Right cardiac atrium (tissue), 5 donors: ENCODE data around the gene MT1B. TPM values are rescaled to one million over a fixed set of nuclear protein-coding genes. Genes with fewer than 3 reads are reported as not detected.

Source experiments
- ATAC-seq, 2 donors: fragments of 200-7000 bp; cut with Tn5 transposase; one replicate each; pipeline versions ENCODE4 v1.8.0 to v1.9.1; 2020; ENCODE audit warnings: moderate library complexity in 2 of 2, mild to moderate bottlenecking in 1 of 2
- DNase-seq, 3 donors: peaks; one replicate each; pipeline ENCODE4 v3.0.0-alpha.2; 2020
- H3K27ac ChIP-seq: one replicate; pipeline ENCODE4 v1.5.1; 2013; ENCODE audit warnings: mild to moderate bottlenecking, low read length, control low read depth, moderate library complexity
- H3K27me3 ChIP-seq: one replicate; pipeline ENCODE4 v1.6.1; 2013; ENCODE audit not compliant: control insufficient read depth, insufficient read depth
- H3K4me1 ChIP-seq: one replicate; pipeline ENCODE4 v1.6.1; 2013; ENCODE audit warnings: low read length; ENCODE audit not compliant: control insufficient read depth, insufficient read depth
- H3K4me3 ChIP-seq: one replicate; pipeline ENCODE4 v1.5.1; 2013; ENCODE audit warnings: low read length, control low read depth
- H3K9me3 ChIP-seq: one replicate; pipeline ENCODE4 v1.6.1; 2013; ENCODE audit warnings: low read length; ENCODE audit not compliant: control insufficient read depth
- WGBS: extraction: QIAGEN DNeasy Blood & Tissue Kit; methylation state at CpG from one replicate; pipeline ENCODE4 v1.1.7; 2013; 5-methylcytosine and 5-hydroxymethylcytosine counted together
- intact Hi-C, 4 donors: fragments of 100-400 bp; cut with DNase I; formaldehyde crosslinking; loops; one replicate each; pipeline versions ENCODE4 v1.11.0 to v1.14.0; 2022 to 2023
- polyA plus RNA-seq: library from polyadenylated mRNA; stranded (reverse); fragments of 200-250 nt; gene quantifications from one replicate; pipeline ENCODE4 v1.2.3, GENCODE V29; 2013
- total RNA-seq, 4 donors: library from RNA; stranded (reverse); fragmentation: NEBNext Ultra II Directional; extraction: Animal tissue kit (Norgen Biotek cat#: 25700); gene quantifications; one replicate each; pipeline ENCODE4 v1.2.1, GENCODE V29; 2021
- donor health status: healthy with polysubstance abuse.
- donor health status: DM: no; HTN: yes; CAD: no.
- donor health status: DM: no; HTN: no; CAD: no.
- donor health status: DM: no; HTN: yes; CAD: no; lungs with severe emphysema.
- donor health status: DM: yes; HTN: yes; CAD: no.

The MT1B gene
- total and polyA plus RNA-seq, 5 donors = not detected

GRCh38 chr16:56681939-56682702 is 30.4 kb downstream of the MT1B start, which contains the start of gene MT1X:
Gene MT1X, plus strand, starts transcription at chr16:56682470. Its CDS starts 71 bp downstream, at chr16:56682541.
- H3K4me3 ChIP-seq = peak within 1 kb of the TSS; percentile 77
- DNase-seq (peak; percentile 96 to 99 (median 97)), ATAC-seq (peak; percentile 97 to 98)
- under 1% methylated on average over 49 of the region's 49 CpGs for WGBS
- H3K4me1 ChIP-seq = peaks cover 19% of the 10 kb centered on the region
- H3K27ac ChIP-seq = peak within 1 kb of the TSS; percentile 87
- no peaks in the 10 kb centered on the region for H3K9me3 ChIP-seq
- intact Hi-C loops = no loop called here
- H3K27me3 ChIP-seq = no peaks in the 10 kb centered on the region

GRCh38 chr16:56682703-56683397 is 31.2 kb downstream of the MT1B start:
- 42% methylated on average over 8 of the region's 8 CpGs for WGBS
- ATAC-seq (peak in 1 of 2 donors; percentile 8), DNase-seq (peak in 2 of 3 donors; percentile 39 to 75)
- H3K9me3 ChIP-seq = no peaks in the 10 kb centered on the region
- H3K27me3 ChIP-seq = no peaks in the 10 kb centered on the region
- intact Hi-C loops = no loop called here
- peak overlapping the region; percentile 87 for H3K27ac ChIP-seq
- H3K4me1 ChIP-seq = peaks cover 19% of the 10 kb centered on the region
- peak overlapping the region; percentile 77 for H3K4me3 ChIP-seq

GRCh38 chr16:56683424-56684172 is 31.9 kb downstream of the MT1B start:
- Histone ChIP-seq H3K4me1 (peaks cover 19% of the 10 kb centered on the region), H3K4me3 (peak overlapping the region; percentile 77), H3K9me3 (no peaks in the 10 kb centered on the region), H3K27me3 (no peaks in the 10 kb centered on the region), H3K27ac (peak overlapping the region; percentile 87)
- DNase-seq (no peak), ATAC-seq (no peak)
- 81% methylated on average over 5 of the region's 5 CpGs for WGBS
- intact Hi-C loops = no loop called here

- WGBS = 67% methylated on average over 4 of the region's 4 CpGs
- DNase-seq (no peak), ATAC-seq (no peak)
- H3K9me3 ChIP-seq = no peaks in the 10 kb centered on the region
- H3K4me3 ChIP-seq = no peak overlapping the region
- intact Hi-C loops = no loop called here
- H3K27ac ChIP-seq = peak overlapping the region; percentile 69
- H3K4me1 ChIP-seq = peaks cover 19% of the 10 kb centered on the region
- no peaks in the 10 kb centered on the region for H3K27me3 ChIP-seq
Measured at GRCh38 chr16:56684256-56684925, 32.7 kb downstream of the MT1B start.

- DNase-seq = peak in 1 of 3 donors; percentile 36
- H3K27ac ChIP-seq = peak overlapping the region; percentile 80
Measured at GRCh38 chr16:56684926-56685590, 33.4 kb downstream of the MT1B start.

GRCh38 chr16:56686758-56687157 is 35.1 kb downstream of the MT1B start:
- H3K4me3 ChIP-seq = no peak overlapping the region
- DNase-seq = no peak
- 96% methylated on average over 7 of the region's 7 CpGs for WGBS
- intact Hi-C loops = no loop called here
- H3K4me1 ChIP-seq = peaks cover 19% of the 10 kb centered on the region
- no peak overlapping the region for H3K27ac ChIP-seq
- no peak for ATAC-seq
- H3K9me3 ChIP-seq = no peaks in the 10 kb centered on the region
- H3K27me3 ChIP-seq = no peaks in the 10 kb centered on the region

More at GRCh38 chr16:56684926-56685590, 33.4 kb downstream of the MT1B start:
- ATAC-seq = no peak
- Histone ChIP-seq H3K4me1 (peaks cover 19% of the 10 kb centered on the region), H3K27me3 (no peaks in the 10 kb centered on the region), H3K9me3 (no peaks in the 10 kb centered on the region), H3K4me3 (no peak overlapping the region)
- intact Hi-C loops = no loop called here
- 69% methylated on average over 4 of the region's 4 CpGs for WGBS

GRCh38 chr16:56688762-56689161 is 37.1 kb downstream of the MT1B start:
- DNase-seq (no peak), ATAC-seq (no peak)
- intact Hi-C loops = no loop called here
- Histone ChIP-seq H3K4me3 (no peak overlapping the region), H3K27me3 (no peaks in the 10 kb centered on the region), H3K9me3 (no peaks in the 10 kb centered on the region), H3K27ac (no peak overlapping the region), H3K4me1 (peaks cover 11% of the 10 kb centered on the region)
- 33% methylated on average over 1 of the region's 1 CpG for WGBS

GRCh38 chr16:56689171-56689570 is 37.5 kb downstream of the MT1B start:
- H3K4me3 ChIP-seq = no peak overlapping the region
- H3K9me3 ChIP-seq = no peaks in the 10 kb centered on the region
- 72% methylated on average over 3 of the region's 3 CpGs for WGBS
- H3K27me3 ChIP-seq = no peaks in the 10 kb centered on the region
- no peak overlapping the region for H3K27ac ChIP-seq
- ATAC-seq (no peak), DNase-seq (no peak)
- intact Hi-C loops = no loop called here
- H3K4me1 ChIP-seq = peaks cover 9% of the 10 kb centered on the region

- Histone ChIP-seq H3K4me3 (no peak overlapping the region), H3K9me3 (no peaks in the 10 kb centered on the region), H3K27ac (no peak overlapping the region), H3K4me1 (no peaks in the 10 kb centered on the region), H3K27me3 (no peaks in the 10 kb centered on the region)
- ATAC-seq (no peak), DNase-seq (no peak)
- 63% methylated on average over 4 of the region's 4 CpGs for WGBS
- intact Hi-C loops = loop anchor here in 2 of 4 donors (10.0 kb wide), 2 partner anchors 86 to 176 kb away; partner anchors contain the start of gene MT2A (in 1 of the 2)
Measured at GRCh38 chr16:56690420-56691122, 38.9 kb downstream of the MT1B start.
